Cardiac muscle cell (in vitro differentiated cells and primary cell): ENCODE data around the gene IRF5. TPM values are rescaled to one million over a fixed set of nuclear protein-coding genes. Genes with fewer than 3 reads are reported as not detected.

Experiments used
- DNase-seq, 2 donors: peaks; one replicate each; pipeline versions ENCODE4 v3.0.0 to v3.0.0-alpha.2; 2010 to 2017; ENCODE audit warnings: low read depth in 1 of 2, low spot score in 1 of 2
- H3K27ac ChIP-seq: fragments of 200-600 bp; sonication (generic); 2 replicates; pipeline ENCODE4 v1.5.1; 2016
- H3K27me3 ChIP-seq: fragments of 200-600 bp; sonication (generic); 2 replicates; pipeline ENCODE4 v1.6.0; 2016; ENCODE audit warnings: control low read depth
- H3K36me3 ChIP-seq: fragments of 200-600 bp; sonication (generic); 2 replicates; pipeline ENCODE4 v1.5.1; 2016; ENCODE audit warnings: control low read depth
- H3K4me1 ChIP-seq: fragments of 200-600 bp; sonication (generic); 2 replicates; pipeline ENCODE4 v1.8.1; 2017; ENCODE audit warnings: low read depth, mild to moderate bottlenecking, mixed run types
- H3K4me3 ChIP-seq: fragments of 200-600 bp; sonication (generic); 2 replicates; pipeline ENCODE4 v1.5.1; 2016; ENCODE audit warnings: mild to moderate bottlenecking
- H3K9me3 ChIP-seq: fragments of 200-600 bp; sonication (generic); 2 replicates; pipeline ENCODE4 v1.5.1; 2017; ENCODE audit warnings: low read depth, mild to moderate bottlenecking, control low read depth
- CTCF ChIP-seq: IDR thresholded peaks from 2 replicates; pipeline ENCODE4 v1.5.1; 2012; ENCODE audit warnings: low read depth, mild to moderate bottlenecking, low read length
- polyA plus RNA-seq: library from polyadenylated mRNA; unstranded; fragments of >200 nt; fragmentation: Nextera tagmentation; extraction: Ambion mirVana; gene quantifications from 2 replicates; pipeline ENCODE4 v1.2.1, GENCODE V29; 2016
- total RNA-seq: library from RNA; depleted of rRNA; stranded (reverse); fragments of >200 nt; gene quantifications from 2 replicates; pipeline ENCODE4 v1.2.3, GENCODE V29; 2016

IRF5 gene
- total and polyA plus RNA-seq, 2 experiments from 2014 or later: not detected

- Histone ChIP-seq H3K4me1 (no peaks in the 10 kb centered on the region), H3K27me3 (peaks cover 27% of the 10 kb centered on the region), H3K27ac (no peak overlapping the region), H3K4me3 (no peak overlapping the region), H3K36me3 (no peaks in the 10 kb centered on the region), H3K9me3 (no peaks in the 10 kb centered on the region)
- TF ChIP-seq CTCF: no peak
- DNase-seq: no peak
These were observed 6.9 kb downstream of the IRF5 start for GRCh38 chr7:128944487-128945236.

- Histone ChIP-seq H3K36me3 (no peaks in the 10 kb centered on the region), H3K4me1 (no peaks in the 10 kb centered on the region), H3K27me3 (peaks cover 16% of the 10 kb centered on the region), H3K9me3 (no peaks in the 10 kb centered on the region), H3K27ac (no peak overlapping the region), H3K4me3 (no peak overlapping the region)
- no peak for DNase-seq
- TF ChIP-seq CTCF: no peak
These were observed 8.1 kb downstream of the IRF5 start for GRCh38 chr7:128945668-128946366.

GRCh38 chr7:128946936-128947830 lies 9.5 kb downstream of the IRF5 start:
- DNase-seq: no peak
- Histone ChIP-seq H3K36me3 (no peaks in the 10 kb centered on the region), H3K27me3 (peaks cover 3% of the 10 kb centered on the region), H3K9me3 (no peaks in the 10 kb centered on the region), H3K4me1 (no peaks in the 10 kb centered on the region), H3K4me3 (no peak overlapping the region), H3K27ac (no peak overlapping the region)
- TF ChIP-seq CTCF: peak; percentile 17

- DNase-seq: no peak
- H3K36me3 ChIP-seq: no peaks in the 10 kb centered on the region
These were observed 10.1 kb downstream of the IRF5 start for GRCh38 chr7:128947854-128948253.

More at GRCh38 chr7:128947854-128948253, 10.1 kb downstream of the IRF5 start:
- Histone ChIP-seq H3K27me3 (peaks cover 3% of the 10 kb centered on the region), H3K9me3 (no peaks in the 10 kb centered on the region), H3K27ac (no peak overlapping the region), H3K4me1 (no peaks in the 10 kb centered on the region), H3K4me3 (no peak overlapping the region)
- TF ChIP-seq CTCF: no peak
